ENCODE data around the gene TDRD1. TPM values are rescaled to one million over a fixed set of nuclear protein-coding genes. Genes with fewer than 3 reads are reported as not detected.

Gene TDRD1
- total RNA-seq, 2 donors from 2014 or later: 0.77 to 1.0 TPM

- intact Hi-C loops (cut with DNase I): no loop called here
- ATAC-seq (no peak), DNase-seq (no peak)
These were observed 100.9 kb downstream of the TDRD1 start for GRCh38 chr10:114279901-114280644.

GRCh38 chr10:114281006-114281405, 101.9 kb downstream of the TDRD1 start:
- intact Hi-C loops (cut with DNase I): no loop called here
- ATAC-seq: no peak

GRCh38 chr10:114281461-114281860, 102.3 kb downstream of the TDRD1 start:
- DNase-seq: no peak
- no peak for ATAC-seq
- intact Hi-C loops (cut with DNase I): no loop called here

More at GRCh38 chr10:114281006-114281405, 101.9 kb downstream of the TDRD1 start:
- no peak for DNase-seq

Other genes starting within 250 kb of the TDRD1 start
- 10 to 100 TPM; 53.0 to 60.9 TPM for gene ADRB1, start 135.5 kb upstream of the TDRD1 start, total RNA-seq
- 10 to 100 TPM; 17.9 to 24.3 TPM for gene CCDC186, start 5.2 kb upstream of the TDRD1 start, total RNA-seq
- under 1 TPM; 0.13 to 0.21 TPM for gene VWA2, start 59.9 kb downstream of the TDRD1 start, total RNA-seq
- 1 to 10 TPM; 5.5 to 7.6 TPM for gene AFAP1L2, start 225.1 kb downstream of the TDRD1 start, total RNA-seq